Endothelial cell of umbilical vein (primary cell): Measurements from ENCODE around the gene ANG. TPM values are rescaled to one million over a fixed set of nuclear protein-coding genes. Genes with fewer than 3 reads are reported as not detected.

Source experiments
- BruUV-seq: library from RNA; stranded (reverse); fragments of 400-500 nt; replicated peaks from 2 replicates; lab custom pipeline; 2021; lab: Mats Ljungman, UMichigan
- CTCF ChIA-PET: fragments of 300-600, 350-600 bp; sonication (Branson Sonifier 250); formaldehyde crosslinking; loops from one replicate; lab custom pipeline; 2021; ENCODE audit warnings: antibody characterized with exemption, inconsistent platforms; lab: Charles Lee
- POLR2A ChIA-PET: fragments of 300-600, 350-600 bp; sonication (Branson Sonifier 250); formaldehyde crosslinking; loops from one replicate; lab custom pipeline; 2021; ENCODE audit warnings: antibody characterized with exemption, inconsistent platforms; lab: Charles Lee
- DNase-seq: peaks from one replicate; pipeline ENCODE4 v3.0.0-alpha.2; 2011; ENCODE audit warnings: low read depth, low spot score
- FAIRE-seq: peaks from 2 replicates; lab custom pipeline; 2011; peaks lifted over from hg19 to GRCh38; lab: Jason Lieb, UNC
- H2AFZ ChIP-seq: 2 replicates; pipeline ENCODE4 v1.6.0; 2012; ENCODE audit warnings: low read depth, low read length, control low read depth, inconsistent platforms
- H3K27ac ChIP-seq: 2 replicates; pipeline ENCODE4 v1.5.1; 2011; ENCODE audit warnings: low read depth, mild to moderate bottlenecking, control low read depth, low read length, moderate library complexity; ENCODE audit not compliant: insufficient read depth
- H3K27me3 ChIP-seq, 2 experiments: 2 replicates each; pipeline versions ENCODE4 v1.6.0 to v1.6.1; 2011; ENCODE audit warnings: low read length in 2 of 2, mixed read lengths in 1 of 2; ENCODE audit not compliant: control insufficient read depth in 2 of 2, insufficient read depth in 2 of 2
- H3K36me3 ChIP-seq, 2 experiments: 2 replicates in 1 of 2; 3 replicates in 1 of 2; pipeline ENCODE4 v1.5.1; 2011; ENCODE audit warnings: low read length in 2 of 2, mild to moderate bottlenecking in 1 of 2, moderate library complexity in 1 of 2; ENCODE audit not compliant: control insufficient read depth in 2 of 2, insufficient read depth in 2 of 2; ENCODE audit errors: extremely low read depth in 1 of 2
- H3K4me1 ChIP-seq: 3 replicates; pipeline ENCODE4 v1.5.1; 2011; ENCODE audit warnings: mild to moderate bottlenecking, low read length; ENCODE audit not compliant: control insufficient read depth, insufficient read depth; ENCODE audit errors: extremely low read depth
- H3K4me2 ChIP-seq: 2 replicates; pipeline ENCODE4 v1.6.1; 2011; ENCODE audit warnings: low read length, control low read depth, mixed read lengths; ENCODE audit not compliant: insufficient read depth
- H3K4me3 ChIP-seq, 3 experiments: fragments of 200-600 bp in 1 of 3; sonication (generic), shearing (Covaris generic) in 1 of 3; replicated peaks in 1 of 3; 2 replicates each; pipeline ENCODE4 v1.5.1; 2011 to 2016; ENCODE audit warnings: control low read depth in 3 of 3, low read length in 3 of 3, mild to moderate bottlenecking in 2 of 3, inconsistent platforms in 1 of 3, low read depth in 1 of 3, moderate library complexity in 1 of 3; ENCODE audit not compliant: insufficient read depth in 1 of 3
- H3K79me2 ChIP-seq: 2 replicates; pipeline ENCODE4 v1.6.0; 2012; ENCODE audit warnings: low read length, inconsistent platforms; ENCODE audit not compliant: control insufficient read depth, insufficient read depth
- H3K9ac ChIP-seq: replicated peaks from 2 replicates; pipeline ENCODE3; 2011; ENCODE audit warnings: low read length, control low read depth; ENCODE audit not compliant: insufficient read depth; ENCODE audit errors: extremely low read depth
- H3K9me1 ChIP-seq: replicated peaks from 3 replicates; pipeline ENCODE4 v1.6.0; 2011; ENCODE audit warnings: mild to moderate bottlenecking, low read length; ENCODE audit not compliant: control insufficient read depth, insufficient read depth; ENCODE audit errors: extremely low read depth
- H3K9me3 ChIP-seq: replicated peaks from 2 replicates; pipeline ENCODE4 v1.5.1; 2012; ENCODE audit warnings: low read length, inconsistent platforms; ENCODE audit not compliant: control insufficient read depth, insufficient read depth
- H4K20me1 ChIP-seq: replicated peaks from 2 replicates; pipeline ENCODE3; 2011; ENCODE audit warnings: mild to moderate bottlenecking, low read length; ENCODE audit not compliant: control insufficient read depth, insufficient read depth; ENCODE audit errors: extremely low read depth
- CTCF ChIP-seq, 2 donors: IDR thresholded peaks; 1 replicate in 1 of 2; 2 replicates in 1 of 2; pipeline ENCODE4 v1.5.1; 2011; ENCODE audit warnings: low read length in 2 of 2, mild to moderate bottlenecking in 2 of 2, moderate library complexity in 2 of 2, control low read depth in 1 of 2, inconsistent platforms in 1 of 2, low read depth in 1 of 2; ENCODE audit not compliant: insufficient read depth in 1 of 2; ENCODE audit errors: extremely low read depth in 1 of 2
- EZH2 ChIP-seq: IDR thresholded peaks from 2 replicates; pipeline ENCODE4 v1.6.1; 2012; ENCODE audit warnings: borderline replicate concordance, low read depth, mild to moderate bottlenecking, moderate library complexity, low read length, inconsistent platforms; ENCODE audit not compliant: severe bottlenecking
- FOS ChIP-seq: IDR thresholded peaks from 2 replicates; pipeline ENCODE4 v1.6.1; 2011; ENCODE audit warnings: mild to moderate bottlenecking, low read length, moderate library complexity, borderline replicate concordance; ENCODE audit not compliant: insufficient read depth
- GATA2 ChIP-seq: IDR thresholded peaks from 2 replicates; pipeline ENCODE4 v1.7.0; 2011; ENCODE audit warnings: low read depth, mild to moderate bottlenecking, moderate library complexity, mixed read lengths, low read length; ENCODE audit not compliant: insufficient read length, insufficient read depth
- JUN ChIP-seq: IDR thresholded peaks from 2 replicates; pipeline ENCODE4 v1.6.1; 2011; ENCODE audit warnings: borderline replicate concordance, low read depth; ENCODE audit not compliant: insufficient read length, insufficient read depth
- MAX ChIP-seq: IDR thresholded peaks from 2 replicates; pipeline ENCODE4 v1.6.1; 2011; ENCODE audit not compliant: insufficient read depth, insufficient read length
- MYC ChIP-seq: IDR thresholded peaks from one replicate; pipeline ENCODE4 v1.6.1; 2011; ENCODE audit warnings: mild to moderate bottlenecking, low read depth, low read length
- POLR2A ChIP-seq: IDR thresholded peaks from 2 replicates; pipeline ENCODE4 v1.6.1; 2012; ENCODE audit warnings: low read depth, mild to moderate bottlenecking, control low read depth, low read length
- dilution Hi-C: fragments of 300-500 bp; cut with MboI; formaldehyde crosslinking; loops from one replicate; pipeline ENCODE4 v1.15.0; 2019; ENCODE audit warnings: low sequenced_read_pairs; ENCODE audit not compliant: extremely low pct_ligation_motif_present
- intact Hi-C: fragments of 100-400 bp; cut with micrococcal nuclease; formaldehyde crosslinking; loops from one replicate; pipeline ENCODE4 v1.10.0; 2022
- polyA plus RNA-seq, 4 experiments: library from polyadenylated mRNA; depleted of rRNA in 3 of 4; stranded (reverse) in 3 of 4; unstranded in 1 of 4; fragments of >200 nt; gene quantifications; 2 replicates each; pipeline versions ENCODE4 v1.2.1 to v1.2.3, GENCODE V29; 2011 to 2012; ENCODE audit warnings: missing spikeins in 1 of 4
- total RNA-seq: library from RNA; stranded (reverse); gene quantifications from 2 replicates; pipeline ENCODE4 v1.2.3, GENCODE V29; 2021

The ANG gene
- total and polyA plus RNA-seq, 2 donors (not counting 3 experiments of a cell fraction or from before 2014, with no cell fraction given) = 6.2 to 11.2 TPM

GRCh38 chr14:20726531-20726930 lies 38.0 kb downstream of the ANG start:
- no peak for DNase-seq
- H3K27ac ChIP-seq = no peak overlapping the region
- peaks cover 27 to 47% of the 10 kb centered on the region in 2 experiments for H3K27me3 ChIP-seq
- ChIA-PET CTCF (no interaction called here), POLR2A (no interaction called here)
- H3K9me1 ChIP-seq = no peaks in the 10 kb centered on the region
- TF ChIP-seq JUN = no peak
- TF ChIP-seq GATA2 = no peak
- no peak for TF ChIP-seq EZH2
- TF ChIP-seq POLR2A = no peak
- TF ChIP-seq FOS = no peak
- no peak for TF ChIP-seq CTCF (IDR thresholded peaks at IDR 0.05; ENCODE audit: extremely low read depth in 1 of 2, insufficient read depth in 1 of 2, low read depth in 1 of 2, low read length in 2 of 2)
- no peak for TF ChIP-seq MAX
- TF ChIP-seq MYC = no peak
- no peaks in the 10 kb centered on the region for H3K4me1 ChIP-seq
- no peak overlapping the region for H2AFZ ChIP-seq
- no peaks in the 10 kb centered on the region for H3K36me3 ChIP-seq
- no peak for FAIRE-seq
- no peaks in the 10 kb centered on the region for H3K9me3 ChIP-seq
- dilution Hi-C loops = no loop called here
- no peak overlapping the region for H3K4me2 ChIP-seq
- BruUV-seq = no TSS peak
- intact Hi-C loops = no loop called here
- H3K4me3 ChIP-seq = no peak overlapping the region
- H4K20me1 ChIP-seq = no peaks in the 10 kb centered on the region
- H3K9ac ChIP-seq = no peak overlapping the region
- no peaks in the 10 kb centered on the region for H3K79me2 ChIP-seq
